ENCODE results near the gene IGFBP5.

GRCh38 chr2:216690853-216691741, 4.3 kb downstream of the IGFBP5 start:
- TF ChIP-seq CTCF (IDR thresholded peaks at IDR 0.05) (no peak), POLR2A (IDR thresholded peaks at IDR 0.05) (peak in 1 of 2 donors; percentile 44), EP300 (IDR thresholded peaks at IDR 0.05) (peak in 1 of 4 donors; percentile 58)

All from sigmoid colon (tissue), 4 donors.